CD14-positive monocyte (primary cell): ENCODE data around the gene HDAC10. TPM values are rescaled to one million over a fixed set of nuclear protein-coding genes. Genes with fewer than 3 reads are reported as not detected.

Experiments
- DNase-seq, 3 donors: peaks; one replicate each; pipeline ENCODE4 v3.0.0-alpha.2; 2011 to 2022
- H2AFZ ChIP-seq: 2 replicates; pipeline ENCODE4 v1.6.0; 2012; ENCODE audit warnings: mild to moderate bottlenecking, low read depth, low read length, inconsistent platforms; ENCODE audit not compliant: insufficient read depth, poor library complexity, severe bottlenecking
- H3K27ac ChIP-seq, 2 donors: 1 replicate in 1 of 2; 2 replicates in 1 of 2; pipeline ENCODE4 v1.5.1; 2012 to 2013; ENCODE audit warnings: low read length in 2 of 2, control low read depth in 1 of 2, inconsistent platforms in 1 of 2, low read depth in 1 of 2, mild to moderate bottlenecking in 1 of 2
- H3K27me3 ChIP-seq, 2 donors: one replicate each; pipeline versions ENCODE4 v1.6.0 to v1.6.1; 2011 to 2013; ENCODE audit warnings: low read length in 2 of 2; ENCODE audit not compliant: control insufficient read depth in 2 of 2, insufficient read depth in 2 of 2
- H3K36me3 ChIP-seq, 2 donors: replicated peaks in 1 of 2; 1 replicate in 1 of 2; 2 replicates in 1 of 2; pipeline versions ENCODE4 v1.5.1 to v1.6.1; 2012 to 2013; ENCODE audit warnings: low read length in 2 of 2, control low read depth in 1 of 2, inconsistent platforms in 1 of 2, mild to moderate bottlenecking in 1 of 2; ENCODE audit not compliant: insufficient read depth in 2 of 2, control insufficient read depth in 1 of 2
- H3K4me1 ChIP-seq, 2 donors: 1 replicate in 1 of 2; 2 replicates in 1 of 2; pipeline versions ENCODE4 v1.5.1 to v1.6.1; 2012 to 2013; ENCODE audit warnings: low read length in 2 of 2, control low read depth in 1 of 2, inconsistent platforms in 1 of 2, mild to moderate bottlenecking in 1 of 2, moderate library complexity in 1 of 2; ENCODE audit not compliant: insufficient read depth in 2 of 2, control insufficient read depth in 1 of 2
- H3K4me2 ChIP-seq: replicated peaks from 2 replicates; pipeline ENCODE3; 2012; ENCODE audit warnings: low read length, moderate library complexity, mild to moderate bottlenecking; ENCODE audit not compliant: poor library complexity, severe bottlenecking; ENCODE audit errors: extremely low read depth
- H3K4me3 ChIP-seq, 3 experiments: fragments of 200-600 bp in 1 of 3; sonication (generic) in 1 of 3; replicated peaks in 1 of 3; 1 replicate in 2 of 3; 2 replicates in 1 of 3; pipeline ENCODE4 v1.5.1; 2011 to 2013; ENCODE audit warnings: low read length in 3 of 3, mild to moderate bottlenecking in 3 of 3, control low read depth in 2 of 3, low read depth in 2 of 3, inconsistent platforms in 1 of 3, moderate library complexity in 1 of 3
- H3K79me2 ChIP-seq: 2 replicates; pipeline ENCODE4 v1.6.0; 2012; ENCODE audit warnings: mild to moderate bottlenecking, control low read depth, inconsistent platforms, low read length, moderate library complexity; ENCODE audit not compliant: insufficient read depth
- H3K9ac ChIP-seq: 2 replicates; pipeline ENCODE4 v1.6.0; 2017; ENCODE audit warnings: low read length, mild to moderate bottlenecking; ENCODE audit not compliant: insufficient read depth, poor library complexity, severe bottlenecking
- H3K9me3 ChIP-seq, 2 donors: replicated peaks in 1 of 2; 1 replicate in 1 of 2; 2 replicates in 1 of 2; pipeline versions ENCODE4 v1.5.1 to v1.6.1; 2012 to 2013; ENCODE audit warnings: low read length in 2 of 2, control low read depth in 1 of 2; ENCODE audit not compliant: control insufficient read depth in 1 of 2, insufficient read depth in 1 of 2
- H4K20me1 ChIP-seq: 2 replicates; pipeline ENCODE4 v1.6.0; 2012; ENCODE audit warnings: mild to moderate bottlenecking, low read length, control low read depth, moderate library complexity; ENCODE audit not compliant: insufficient read depth
- H3K27ac Mint-ChIP-seq, 7 donors: one replicate each; pipeline ENCODE4 v1.8.0; 2020; ENCODE audit warnings: mild to moderate bottlenecking in 7 of 7, mixed read lengths in 7 of 7, moderate library complexity in 6 of 7, inconsistent platforms in 2 of 7
- H3K27me3 Mint-ChIP-seq, 3 donors: one replicate each; pipeline ENCODE4 v1.8.0; 2021 to 2022; ENCODE audit warnings: low read depth in 3 of 3, mild to moderate bottlenecking in 3 of 3, mixed read lengths in 3 of 3, moderate library complexity in 3 of 3, inconsistent platforms in 1 of 3
- H3K36me3 Mint-ChIP-seq, 2 donors: one replicate each; pipeline ENCODE4 v1.8.0; 2020; ENCODE audit warnings: mixed read lengths in 2 of 2, inconsistent platforms in 1 of 2, mild to moderate bottlenecking in 1 of 2
- H3K4me1 Mint-ChIP-seq: one replicate; pipeline ENCODE4 v1.8.0; 2020; ENCODE audit warnings: mild to moderate bottlenecking, mixed read lengths
- H3K4me3 Mint-ChIP-seq, 2 donors: one replicate each; pipeline ENCODE4 v1.8.0; 2020; ENCODE audit warnings: mild to moderate bottlenecking in 2 of 2, mixed read lengths in 2 of 2, moderate library complexity in 1 of 2
- H3K9me3 Mint-ChIP-seq, 7 donors: one replicate each; pipeline ENCODE4 v1.8.0; 2020 to 2022; ENCODE audit warnings: mixed read lengths in 7 of 7, mild to moderate bottlenecking in 6 of 7, moderate library complexity in 6 of 7, inconsistent platforms in 2 of 7
- CTCF ChIP-seq: fragments of 200-600 bp; IDR thresholded peaks from one replicate; pipeline ENCODE4 v1.8.0; 2022; ENCODE audit warnings: antibody characterized with exemption, mild to moderate bottlenecking
- WGBS: methylation state at CpG from one replicate; pipeline ENCODE4 v1.1.5; 2013; ENCODE audit warnings: missing lambda C conversion rate; ENCODE audit not compliant: insufficient coverage; 5-methylcytosine and 5-hydroxymethylcytosine counted together
- intact Hi-C, 2 donors: fragments of 100-400 bp; cut with micrococcal nuclease; formaldehyde crosslinking; loops; one replicate each; pipeline versions ENCODE4 v1.15.0 to v1.15.1; 2023
- polyA plus RNA-seq, 3 donors: library from polyadenylated mRNA; depleted of rRNA in 1 of 3; unstranded in 2 of 3; stranded (reverse) in 1 of 3; fragments of 300-500 nt in 2 of 3; fragments of >200 nt in 1 of 3; fragmentation: Illumina TruSeq in 2 of 3; gene quantifications; 1 replicate in 2 of 3; 2 replicates in 1 of 3; pipeline ENCODE4 v1.2.3, GENCODE V29; 2012 to 2021

HDAC10 gene
- polyA plus RNA-seq, 3 donors, result 9.2 to 148 (median 13.7) TPM

DNA sequence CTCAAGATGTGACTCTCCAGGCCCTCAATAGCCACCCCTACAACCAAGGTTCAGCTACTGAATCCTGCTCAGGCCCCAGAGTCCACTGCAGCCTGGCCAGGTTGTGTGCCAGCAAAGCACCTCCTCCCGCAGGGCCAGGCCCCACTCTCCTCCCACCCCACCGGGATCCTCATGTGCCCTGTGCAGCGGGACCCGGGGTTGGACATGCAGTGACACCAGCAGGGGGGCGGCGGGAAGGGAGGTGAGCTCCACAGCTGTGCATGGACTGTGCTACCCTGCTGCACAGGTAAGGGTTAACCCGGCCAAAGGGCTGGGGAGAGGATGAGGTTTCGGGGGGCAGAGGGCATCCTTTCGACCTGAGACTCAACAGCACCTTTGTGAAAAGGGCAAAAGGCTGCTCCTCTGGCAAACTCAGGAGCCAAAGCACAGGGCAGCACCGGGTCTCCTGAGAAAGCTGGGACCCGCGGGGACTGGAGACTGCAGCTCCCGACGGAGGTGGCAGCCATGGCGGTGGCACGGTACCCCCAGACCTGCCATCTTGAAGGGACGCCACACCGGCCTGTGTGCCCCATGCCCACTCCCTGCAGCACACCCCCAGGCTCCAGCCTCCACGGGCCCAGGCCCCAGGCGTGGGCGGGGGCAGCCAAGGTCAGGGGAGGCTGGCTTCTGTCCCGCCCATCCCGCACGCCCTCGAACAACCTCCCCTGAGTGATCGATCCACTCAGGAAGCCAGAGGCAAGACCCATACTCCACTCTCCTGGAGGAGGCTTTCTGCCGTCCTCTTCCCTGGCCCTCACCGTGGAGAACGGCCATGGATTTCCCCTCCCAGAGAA, 45.8 kb upstream of the HDAC10 start:
- Histone ChIP-seq H3K27ac (no peak overlapping the region), H3K4me1 (peaks cover 60 to 90% of the 10 kb centered on the region in 2 donors), H3K9ac (no peak overlapping the region), H3K79me2 (peaks cover 100% of the 10 kb centered on the region), H3K27me3 (no peaks in the 10 kb centered on the region), H3K36me3 (peaks cover 26 to 28% of the 10 kb centered on the region in 2 donors), H3K4me3 (no peak overlapping the region), H4K20me1 (peaks cover 100% of the 10 kb centered on the region), H2AFZ (no peak overlapping the region), H3K4me2 (no peak overlapping the region), H3K9me3 (no peaks in the 10 kb centered on the region)
- peaks cover 0 to 3% (median 0%) of the 10 kb centered on the region in 3 donors for H3K27me3 Mint-ChIP-seq
- H3K27ac Mint-ChIP-seq, result peak overlapping the region in 5 of 7 donors; percentile 11 to 68 (median 45)
- H3K4me1 Mint-ChIP-seq, result peaks cover 66% of the 10 kb centered on the region
- no peaks in the 10 kb centered on the region for H3K9me3 Mint-ChIP-seq
- H3K4me3 Mint-ChIP-seq, result no peak overlapping the region
- H3K36me3 Mint-ChIP-seq, result peaks cover 25 to 52% of the 10 kb centered on the region in 2 donors
- intact Hi-C loops, result no loop called here
- no peak for DNase-seq
- no peak for TF ChIP-seq CTCF
- 90% methylated on average over 27 of the region's 29 CpGs for WGBS

DNA sequence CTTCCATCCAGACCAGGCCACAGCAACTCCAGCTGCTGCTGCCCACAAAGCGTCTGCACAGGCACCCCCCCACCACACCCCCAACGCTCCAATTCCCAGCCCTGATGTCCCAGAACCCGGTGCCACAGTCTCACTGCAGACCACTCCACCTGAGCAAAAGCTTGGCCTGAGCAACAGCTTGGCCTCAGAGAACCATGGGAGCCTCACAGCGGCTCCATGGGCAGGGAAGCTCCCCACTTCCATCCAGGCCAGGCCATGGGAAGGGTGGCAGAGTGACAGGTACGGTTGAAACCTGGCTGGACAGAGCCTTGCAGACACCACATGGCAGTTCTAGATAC, 43.2 kb upstream of the HDAC10 start:
- Mint-ChIP-seq H3K4me3 (peak overlapping the region; percentile 63), H3K9me3 (no peaks in the 10 kb centered on the region), H3K36me3 (peaks cover 38 to 70% of the 10 kb centered on the region in 2 donors), H3K27ac (peak overlapping the region in 1 of 7 donors; percentile 41), H3K4me1 (peaks cover 55% of the 10 kb centered on the region), H3K27me3 (peaks cover 0 to 2% (median 0%) of the 10 kb centered on the region in 3 donors)
- 46% methylated on average over 4 of the region's 5 CpGs for WGBS
- H4K20me1 ChIP-seq, result peaks cover 100% of the 10 kb centered on the region
- peaks cover 41 to 65% of the 10 kb centered on the region in 2 donors for H3K4me1 ChIP-seq
- peak overlapping the region; percentile 7 to 11 for H3K27ac ChIP-seq
- no peak overlapping the region for H2AFZ ChIP-seq
- no peak for TF ChIP-seq CTCF
- intact Hi-C loops, result loop anchor here (5.0 kb wide), 1 partner anchor 33 kb away; the partner anchor contains the start of gene DENND6B (in 2 of the 2)
- H3K4me3 ChIP-seq, result peak overlapping the region in 1 of 3 experiments; percentile 54
- H3K9ac ChIP-seq, result peak overlapping the region; percentile 32
- peaks cover 45% of the 10 kb centered on the region in 2 donors for H3K36me3 ChIP-seq
- no peaks in the 10 kb centered on the region for H3K9me3 ChIP-seq
- H3K4me2 ChIP-seq, result peak overlapping the region; percentile 55
- no peaks in the 10 kb centered on the region for H3K27me3 ChIP-seq
- no peak for DNase-seq
- peaks cover 100% of the 10 kb centered on the region for H3K79me2 ChIP-seq
